Gastrocnemius medialis (tissue), 4 donors: ENCODE data around the gene TOMM6. TPM values are rescaled to one million over a fixed set of nuclear protein-coding genes. Genes with fewer than 3 reads are reported as not detected.

Experiments
- ATAC-seq, 2 donors: fragments of 150-250 bp; one replicate each; pipeline ENCODE4 v1.9.1; 2016
- DNase-seq, 2 donors: peaks; one replicate each; pipeline ENCODE4 v3.0.0-alpha.2; 2019
- H3K27ac ChIP-seq, 4 donors: fragments of 200-600 bp; sonication (generic); 1 replicate in 1 of 4; 2 replicates in 3 of 4; pipeline ENCODE4 v1.5.1; 2016 to 2018; ENCODE audit warnings: mild to moderate bottlenecking in 2 of 4, moderate library complexity in 1 of 4
- H3K27me3 ChIP-seq, 3 donors: fragments of 200-600 bp; sonication (generic) in 2 of 3; 1 replicate in 1 of 3; 2 replicates in 2 of 3; pipeline versions ENCODE4 v1.5.1 to v1.6.0; 2016 to 2019; ENCODE audit warnings: mild to moderate bottlenecking in 1 of 3, moderate library complexity in 1 of 3
- H3K36me3 ChIP-seq, 2 donors: fragments of 200-600 bp; sonication (generic) in 1 of 2; one replicate each; pipeline ENCODE4 v1.5.1; 2017 to 2018
- H3K4me1 ChIP-seq, 2 donors: fragments of 200-600 bp; sonication (generic) in 1 of 2; one replicate each; pipeline ENCODE4 v1.5.1; 2016 to 2017; ENCODE audit warnings: mild to moderate bottlenecking in 2 of 2
- H3K4me3 ChIP-seq, 4 donors: fragments of 200-600 bp; sonication (generic) in 3 of 4; 1 replicate in 1 of 4; 2 replicates in 3 of 4; pipeline ENCODE4 v1.5.1; 2016 to 2019; ENCODE audit warnings: mild to moderate bottlenecking in 2 of 4
- H3K9me3 ChIP-seq, 3 donors: fragments of 200-600 bp; sonication (generic) in 2 of 3; 1 replicate in 1 of 3; 2 replicates in 2 of 3; pipeline ENCODE4 v1.5.1; 2016 to 2019
- CTCF ChIP-seq, 5 experiments: fragments of 450-650 bp in 3 of 5; fragments of 200-600 bp in 2 of 5; sonication (generic) in 2 of 5; IDR thresholded peaks in 4 of 5; conservative IDR thresholded peaks in 1 of 5; 1 replicate in 4 of 5; 2 replicates in 1 of 5; pipeline ENCODE4 v1.5.1; 2016 to 2019; ENCODE audit warnings: antibody characterized with exemption in 5 of 5, mild to moderate bottlenecking in 3 of 5, moderate library complexity in 3 of 5
- POLR2A ChIP-seq, 2 donors: fragments of 450-650 bp; IDR thresholded peaks; one replicate each; pipeline ENCODE4 v1.6.1; 2017; ENCODE audit warnings: antibody characterized with exemption in 2 of 2, mild to moderate bottlenecking in 2 of 2, moderate library complexity in 2 of 2
- in situ Hi-C, 4 donors: fragments of 200-750 bp; cut with MboI; loops; one replicate each; pipeline versions ENCODE4 v1.15.0 to v1.8.0; 2017; ENCODE audit warnings: low sequenced_read_pairs in 4 of 4
- intact Hi-C: fragments of 100-400 bp; cut with DNase I; formaldehyde crosslinking; loops from one replicate; pipeline ENCODE4 v1.15.1; 2023; ENCODE audit warnings: low total_unique reads
- total RNA-seq, 4 donors: library from RNA; depleted of rRNA; stranded (reverse); fragments of >200 nt; gene quantifications; one replicate each; pipeline versions ENCODE4 v1.1.0 to v1.2.3, GENCODE V29; 2016

The TOMM6 gene
- total RNA-seq, 4 donors from 2014 or later = 152 to 186 (median 166) TPM

- Histone ChIP-seq H3K27ac (no peak overlapping the region), H3K27me3 (no peaks in the 10 kb centered on the region), H3K36me3 (no peaks in the 10 kb centered on the region), H3K4me3 (no peak overlapping the region), H3K4me1 (no peaks in the 10 kb centered on the region), H3K9me3 (no peaks in the 10 kb centered on the region)
- in situ Hi-C loops (no loop called here), intact Hi-C loops (no loop called here)
- no peak for DNase-seq
- ATAC-seq = no peak
- TF ChIP-seq CTCF (IDR thresholded peaks at IDR 0.05 in 4 of 5, conservative IDR thresholded peaks at IDR 0.05 in 1 of 5) = no peak
- TF ChIP-seq POLR2A (IDR thresholded peaks at IDR 0.05) = no peak
Measured at GRCh38 chr6:41743406-41744235, 43.9 kb upstream of the TOMM6 start.

- TF ChIP-seq POLR2A (IDR thresholded peaks at IDR 0.05) (no peak), CTCF (IDR thresholded peaks at IDR 0.05 in 4 of 5, conservative IDR thresholded peaks at IDR 0.05 in 1 of 5) (no peak)
- in situ Hi-C loops (no loop called here), intact Hi-C loops (no loop called here)
- Histone ChIP-seq H3K36me3 (no peaks in the 10 kb centered on the region), H3K4me1 (no peaks in the 10 kb centered on the region), H3K27ac (no peak overlapping the region), H3K9me3 (no peaks in the 10 kb centered on the region), H3K27me3 (no peaks in the 10 kb centered on the region), H3K4me3 (no peak overlapping the region)
- ATAC-seq (no peak), DNase-seq (no peak)
Measured at GRCh38 chr6:41744236-41744787, 43.2 kb upstream of the TOMM6 start.

- ATAC-seq = no peak
- no peak overlapping the region for H3K4me3 ChIP-seq
- no peaks in the 10 kb centered on the region for H3K9me3 ChIP-seq
- no peak overlapping the region for H3K27ac ChIP-seq
- no peak for DNase-seq
- no peaks in the 10 kb centered on the region for H3K27me3 ChIP-seq
- in situ Hi-C loops = no loop called here
- H3K4me1 ChIP-seq = no peaks in the 10 kb centered on the region
- intact Hi-C loops = no loop called here
- TF ChIP-seq POLR2A (IDR thresholded peaks at IDR 0.05) (no peak), CTCF (IDR thresholded peaks at IDR 0.05 in 4 of 5, conservative IDR thresholded peaks at IDR 0.05 in 1 of 5) (no peak)
- no peaks in the 10 kb centered on the region for H3K36me3 ChIP-seq
Measured at GRCh38 chr6:41746107-41746506, 41.4 kb upstream of the TOMM6 start.

- ATAC-seq = no peak
- Histone ChIP-seq H3K4me3 (no peak within 1 kb of the TSS), H3K36me3 (no peaks in the 10 kb centered on the region), H3K27ac (no peak within 1 kb of the TSS), H3K9me3 (no peaks in the 10 kb centered on the region), H3K4me1 (no peaks in the 10 kb centered on the region), H3K27me3 (no peaks in the 10 kb centered on the region)
- intact Hi-C loops (no loop called here), in situ Hi-C loops (no loop called here)
- no peak for TF ChIP-seq CTCF (IDR thresholded peaks at IDR 0.05 in 4 of 5, conservative IDR thresholded peaks at IDR 0.05 in 1 of 5)
- TF ChIP-seq POLR2A (IDR thresholded peaks at IDR 0.05) = no peak
- no peak for DNase-seq
Measured at GRCh38 chr6:41747256-41748101, 40.0 kb upstream of the TOMM6 start, which contains the start of gene PGC. PGC (minus strand) TSS chr6:41747397; CDS start chr6:41747334, 63 bp downstream.
